Measurements from ENCODE around the gene ENKUR. TPM values are rescaled to one million over a fixed set of nuclear protein-coding genes. Genes with fewer than 3 reads are reported as not detected.

ENKUR gene
- total and polyA plus RNA-seq, 2 donors from 2014 or later = 0.41 to 0.73 TPM

DNA sequence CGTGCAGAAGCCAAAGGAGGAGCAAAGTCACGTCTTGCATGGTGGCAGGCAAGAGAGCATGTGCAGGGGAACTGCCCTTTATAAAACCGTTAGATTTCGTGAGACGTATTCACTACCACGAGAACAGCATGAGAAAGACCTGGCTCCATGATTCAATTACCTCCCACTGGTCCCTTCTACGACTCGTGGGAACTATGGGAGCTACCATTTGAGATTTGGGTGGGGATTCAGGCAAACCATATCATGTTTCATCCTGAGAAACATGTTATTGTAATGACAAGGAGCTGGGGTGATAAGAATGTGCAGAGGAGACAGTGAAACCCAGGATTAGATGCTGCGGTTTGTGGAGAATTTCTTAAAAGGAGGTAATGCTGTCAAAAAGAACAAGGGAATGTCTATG lies 34.4 kb upstream of the ENKUR start:
- no peaks in the 10 kb centered on the region for H3K36me3 ChIP-seq (ENCODE audit: control insufficient read depth in 2 of 3, insufficient read depth in 3 of 3, low read length in 3 of 3)
- DNase-seq = no peak
- H3K4me3 ChIP-seq (ENCODE audit: low read length in 3 of 3) = no peak overlapping the region
- no peak overlapping the region for H3K27ac ChIP-seq (ENCODE audit: low read depth in 2 of 2, low read length in 2 of 2)
- H3K9ac ChIP-seq (ENCODE audit: low read length in 3 of 3) = no peak overlapping the region
- H3K9me3 ChIP-seq (ENCODE audit: control insufficient read depth in 2 of 3, insufficient read depth in 1 of 3, low read length in 3 of 3) = no peaks in the 10 kb centered on the region
- H3K4me1 ChIP-seq (ENCODE audit: control insufficient read depth in 2 of 3, insufficient read depth in 2 of 3, low read depth in 1 of 3, low read length in 3 of 3) = no peaks in the 10 kb centered on the region
- TF ChIP-seq, protein P1, sequence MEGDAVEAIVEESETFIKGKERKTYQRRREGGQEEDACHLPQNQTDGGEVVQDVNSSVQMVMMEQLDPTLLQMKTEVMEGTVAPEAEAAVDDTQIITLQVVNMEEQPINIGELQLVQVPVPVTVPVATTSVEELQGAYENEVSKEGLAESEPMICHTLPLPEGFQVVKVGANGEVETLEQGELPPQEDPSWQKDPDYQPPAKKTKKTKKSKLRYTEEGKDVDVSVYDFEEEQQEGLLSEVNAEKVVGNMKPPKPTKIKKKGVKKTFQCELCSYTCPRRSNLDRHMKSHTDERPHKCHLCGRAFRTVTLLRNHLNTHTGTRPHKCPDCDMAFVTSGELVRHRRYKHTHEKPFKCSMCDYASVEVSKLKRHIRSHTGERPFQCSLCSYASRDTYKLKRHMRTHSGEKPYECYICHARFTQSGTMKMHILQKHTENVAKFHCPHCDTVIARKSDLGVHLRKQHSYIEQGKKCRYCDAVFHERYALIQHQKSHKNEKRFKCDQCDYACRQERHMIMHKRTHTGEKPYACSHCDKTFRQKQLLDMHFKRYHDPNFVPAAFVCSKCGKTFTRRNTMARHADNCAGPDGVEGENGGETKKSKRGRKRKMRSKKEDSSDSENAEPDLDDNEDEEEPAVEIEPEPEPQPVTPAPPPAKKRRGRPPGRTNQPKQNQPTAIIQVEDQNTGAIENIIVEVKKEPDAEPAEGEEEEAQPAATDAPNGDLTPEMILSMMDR (IDR thresholded peaks at IDR 0.05; ENCODE audit: borderline replicate concordance, extremely low read depth, insufficient read depth) = no peak
- no peaks in the 10 kb centered on the region for H3K27me3 ChIP-seq (ENCODE audit: control insufficient read depth, insufficient read depth, low read length)
- intact Hi-C loops (cut with DNase I) = no loop called here
- FAIRE-seq = no peak

DNA sequence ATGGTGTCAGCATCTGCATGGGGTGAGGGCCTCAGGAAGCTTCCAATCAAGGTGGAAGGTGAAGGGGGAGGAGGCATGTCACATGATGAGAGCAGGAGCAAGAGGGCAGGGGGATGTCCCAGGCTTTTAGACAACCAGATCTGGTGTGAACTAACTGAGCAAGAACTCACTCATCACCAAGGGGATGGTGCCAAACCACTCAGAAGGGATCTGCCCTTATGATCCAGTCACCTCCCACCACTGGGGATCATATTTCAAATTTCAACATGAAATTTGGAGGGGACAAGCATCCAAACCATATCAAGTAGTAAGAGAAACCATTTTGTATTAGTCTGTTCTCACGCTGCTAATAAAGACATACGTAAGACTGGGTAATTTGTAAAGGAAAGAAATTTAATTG lies 34.0 kb upstream of the ENKUR start:
- Histone ChIP-seq H3K27me3 (ENCODE audit: control insufficient read depth, insufficient read depth, low read length) (no peaks in the 10 kb centered on the region), H3K36me3 (ENCODE audit: control insufficient read depth in 2 of 3, insufficient read depth in 3 of 3, low read length in 3 of 3) (no peaks in the 10 kb centered on the region), H3K9ac (ENCODE audit: low read length in 3 of 3) (no peak overlapping the region), H3K9me3 (ENCODE audit: control insufficient read depth in 2 of 3, insufficient read depth in 1 of 3, low read length in 3 of 3) (no peaks in the 10 kb centered on the region), H3K4me1 (ENCODE audit: control insufficient read depth in 2 of 3, insufficient read depth in 2 of 3, low read depth in 1 of 3, low read length in 3 of 3) (no peaks in the 10 kb centered on the region), H3K4me3 (ENCODE audit: low read length in 3 of 3) (no peak overlapping the region), H3K27ac (ENCODE audit: low read depth in 2 of 2, low read length in 2 of 2) (no peak overlapping the region)
- FAIRE-seq (no peak), DNase-seq (no peak)
- intact Hi-C loops (cut with DNase I) = no loop called here
- TF ChIP-seq, protein P1 (IDR thresholded peaks at IDR 0.05; ENCODE audit: borderline replicate concordance, extremely low read depth, insufficient read depth) = no peak

DNA sequence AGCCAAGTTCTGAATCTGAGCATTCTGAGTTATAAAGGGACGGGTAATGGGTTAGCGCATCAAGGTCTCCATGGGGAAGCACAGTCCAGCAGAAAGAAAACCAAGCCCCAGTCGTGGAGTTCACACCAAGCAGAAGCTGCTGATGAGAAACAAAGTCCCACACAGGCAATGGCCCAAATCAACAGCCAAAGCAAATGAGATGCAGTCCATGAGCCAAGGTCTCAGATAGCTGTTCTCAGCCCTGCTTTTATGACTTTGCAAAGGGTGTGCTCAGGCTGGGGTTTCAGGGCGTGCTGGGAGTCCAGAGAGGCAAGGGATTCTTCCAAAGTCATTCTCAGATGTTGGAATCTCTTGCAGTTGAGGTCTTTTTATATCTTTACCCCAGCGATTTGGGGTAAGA lies 32.5 kb upstream of the ENKUR start:
- TF ChIP-seq, protein P1 (IDR thresholded peaks at IDR 0.05; ENCODE audit: borderline replicate concordance, extremely low read depth, insufficient read depth) = no peak
- no peaks in the 10 kb centered on the region for H3K4me1 ChIP-seq (ENCODE audit: control insufficient read depth in 2 of 3, insufficient read depth in 2 of 3, low read depth in 1 of 3, low read length in 3 of 3)
- FAIRE-seq (no peak), DNase-seq (no peak)
- H3K27me3 ChIP-seq (ENCODE audit: control insufficient read depth, insufficient read depth, low read length) = no peaks in the 10 kb centered on the region
- H3K36me3 ChIP-seq (ENCODE audit: control insufficient read depth in 2 of 3, insufficient read depth in 3 of 3, low read length in 3 of 3) = no peaks in the 10 kb centered on the region
- intact Hi-C loops (cut with DNase I) = no loop called here
- no peak overlapping the region for H3K4me3 ChIP-seq (ENCODE audit: low read length in 3 of 3)
- H3K27ac ChIP-seq (ENCODE audit: low read depth in 2 of 2, low read length in 2 of 2) = no peak overlapping the region
- no peak overlapping the region for H3K9ac ChIP-seq (ENCODE audit: low read length in 3 of 3)
- no peaks in the 10 kb centered on the region for H3K9me3 ChIP-seq (ENCODE audit: control insufficient read depth in 2 of 3, insufficient read depth in 1 of 3, low read length in 3 of 3)

DNA sequence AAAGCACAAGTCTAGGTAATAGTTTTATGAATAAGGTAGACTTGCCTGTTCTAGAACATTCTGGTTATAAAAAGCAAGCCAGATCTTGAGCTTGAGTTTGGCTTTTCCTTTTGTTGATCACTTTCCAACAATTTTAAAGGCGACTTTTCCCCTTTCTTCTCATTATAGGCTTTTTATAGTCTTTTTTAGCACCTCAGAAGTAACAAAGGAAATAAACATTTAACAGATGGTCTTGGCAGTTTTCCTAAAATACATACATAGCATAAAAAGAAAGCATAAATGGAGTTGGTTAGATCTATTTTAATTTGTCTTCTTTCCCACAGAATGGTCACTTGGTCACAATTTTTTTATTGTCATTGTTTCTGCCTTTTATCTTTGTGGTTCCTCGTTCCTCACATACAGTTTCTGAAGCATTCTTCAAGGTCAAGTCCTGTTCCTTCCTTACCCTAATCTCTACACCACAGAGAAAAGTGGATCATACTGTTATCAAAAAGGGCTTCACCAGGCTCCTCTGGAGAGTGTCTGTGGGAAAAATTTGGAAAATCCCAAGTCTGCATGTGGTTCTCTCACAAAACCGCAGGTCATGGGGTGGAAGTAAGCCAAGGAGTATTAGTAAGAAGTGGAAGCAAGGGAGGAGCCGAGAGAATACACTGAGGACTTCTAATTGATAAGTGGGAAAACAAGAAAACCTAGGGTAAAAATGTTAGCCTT lies 31.8 kb upstream of the ENKUR start:
- Histone ChIP-seq H3K36me3 (ENCODE audit: control insufficient read depth in 2 of 3, insufficient read depth in 3 of 3, low read length in 3 of 3) (no peaks in the 10 kb centered on the region), H3K4me3 (ENCODE audit: low read length in 3 of 3) (no peak overlapping the region), H3K9me3 (ENCODE audit: control insufficient read depth in 2 of 3, insufficient read depth in 1 of 3, low read length in 3 of 3) (no peaks in the 10 kb centered on the region), H3K27me3 (ENCODE audit: control insufficient read depth, insufficient read depth, low read length) (no peaks in the 10 kb centered on the region), H3K4me1 (ENCODE audit: control insufficient read depth in 2 of 3, insufficient read depth in 2 of 3, low read depth in 1 of 3, low read length in 3 of 3) (no peaks in the 10 kb centered on the region), H3K9ac (ENCODE audit: low read length in 3 of 3) (no peak overlapping the region), H3K27ac (ENCODE audit: low read depth in 2 of 2, low read length in 2 of 2) (no peak overlapping the region)
- DNase-seq (no peak), FAIRE-seq (no peak)
- intact Hi-C loops (cut with DNase I) = no loop called here
- TF ChIP-seq, protein P1 (IDR thresholded peaks at IDR 0.05; ENCODE audit: borderline replicate concordance, extremely low read depth, insufficient read depth) = no peak
